Chondrocyte (in vitro differentiated cells): ENCODE data around the gene PRKAA2. TPM values are rescaled to one million over a fixed set of nuclear protein-coding genes. Genes with fewer than 3 reads are reported as not detected.

ENCODE experiments used
- DNase-seq: peaks from one replicate; pipeline ENCODE4 v3.0.0; 2021; ENCODE audit warnings: mixed read lengths, low spot score
- H3K27ac Mint-ChIP-seq: one replicate; pipeline ENCODE4 v1.8.0; 2021; ENCODE audit warnings: mild to moderate bottlenecking, moderate library complexity, mixed read lengths; ENCODE audit not compliant: unreplicated experiment
- H3K27me3 Mint-ChIP-seq: 2 replicates; pipeline ENCODE4 v1.8.0; 2021; ENCODE audit warnings: low read depth, mixed read lengths
- H3K36me3 Mint-ChIP-seq: 2 replicates; pipeline ENCODE4 v1.8.0; 2021; ENCODE audit warnings: low read depth, mixed read lengths
- H3K4me1 Mint-ChIP-seq: 2 replicates; pipeline ENCODE4 v1.8.0; 2021; ENCODE audit warnings: low read depth, mild to moderate bottlenecking, mixed read lengths
- H3K4me3 Mint-ChIP-seq: one replicate; pipeline ENCODE4 v1.8.0; 2021; ENCODE audit warnings: mild to moderate bottlenecking, moderate library complexity, mixed read lengths; ENCODE audit not compliant: unreplicated experiment
- H3K9me3 Mint-ChIP-seq: 2 replicates; pipeline ENCODE4 v1.8.0; 2021; ENCODE audit warnings: low read depth, mixed read lengths
- CTCF ChIP-seq: fragments of 200-600 bp; sonication (generic); IDR thresholded peaks from 2 replicates; pipeline ENCODE4 v1.5.0; 2021; ENCODE audit warnings: antibody characterized with exemption, mild to moderate bottlenecking, moderate library complexity
- total RNA-seq: library from RNA; stranded (reverse); gene quantifications from 3 replicates; pipeline ENCODE4 v1.2.1, GENCODE V29; 2021

The PRKAA2 gene
- total RNA-seq, 1 donor from 2014 or later, result 3.4 TPM

DNA sequence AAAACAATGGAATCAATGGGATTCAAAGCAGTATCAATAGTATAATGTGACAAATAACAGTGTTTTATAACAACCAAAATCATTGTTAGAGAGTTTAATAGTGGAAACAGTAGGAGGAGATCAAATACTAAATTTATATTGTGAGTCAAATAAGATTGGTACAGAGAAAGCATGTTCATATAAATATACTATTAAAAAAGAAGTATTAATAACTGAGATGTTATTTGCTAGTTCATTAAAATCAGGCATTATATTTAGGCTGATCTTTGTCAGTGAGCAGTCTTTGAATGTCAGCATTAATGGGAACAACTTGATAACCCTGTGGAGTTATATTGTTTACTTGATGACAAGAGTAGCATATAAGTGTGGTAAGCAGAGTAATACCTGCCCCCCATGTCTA is 30.6 kb downstream of the PRKAA2 start:
- no peak for TF ChIP-seq CTCF
- Mint-ChIP-seq H3K4me1 (no peaks in the 10 kb centered on the region), H3K27ac (no peak overlapping the region), H3K36me3 (no peaks in the 10 kb centered on the region), H3K4me3 (no peak overlapping the region), H3K9me3 (no peaks in the 10 kb centered on the region), H3K27me3 (no peaks in the 10 kb centered on the region)
- DNase-seq, result no peak

GRCh38 chr1:56676571-56677035 is 31.5 kb downstream of the PRKAA2 start:
- H3K4me3 Mint-ChIP-seq, result no peak overlapping the region
- no peak for DNase-seq
- H3K27me3 Mint-ChIP-seq, result no peaks in the 10 kb centered on the region
- no peaks in the 10 kb centered on the region for H3K4me1 Mint-ChIP-seq
- no peaks in the 10 kb centered on the region for H3K36me3 Mint-ChIP-seq
- no peak overlapping the region for H3K27ac Mint-ChIP-seq
- H3K9me3 Mint-ChIP-seq, result no peaks in the 10 kb centered on the region
- no peak for TF ChIP-seq CTCF

GRCh38 chr1:56683569-56683968 is 38.5 kb downstream of the PRKAA2 start:
- no peaks in the 10 kb centered on the region for H3K9me3 Mint-ChIP-seq
- H3K4me3 Mint-ChIP-seq, result no peak overlapping the region
- no peaks in the 10 kb centered on the region for H3K36me3 Mint-ChIP-seq
- peaks cover 7% of the 10 kb centered on the region for H3K4me1 Mint-ChIP-seq
- TF ChIP-seq CTCF, result no peak
- DNase-seq, result no peak
- H3K27ac Mint-ChIP-seq, result no peak overlapping the region
- H3K27me3 Mint-ChIP-seq, result no peaks in the 10 kb centered on the region

DNA sequence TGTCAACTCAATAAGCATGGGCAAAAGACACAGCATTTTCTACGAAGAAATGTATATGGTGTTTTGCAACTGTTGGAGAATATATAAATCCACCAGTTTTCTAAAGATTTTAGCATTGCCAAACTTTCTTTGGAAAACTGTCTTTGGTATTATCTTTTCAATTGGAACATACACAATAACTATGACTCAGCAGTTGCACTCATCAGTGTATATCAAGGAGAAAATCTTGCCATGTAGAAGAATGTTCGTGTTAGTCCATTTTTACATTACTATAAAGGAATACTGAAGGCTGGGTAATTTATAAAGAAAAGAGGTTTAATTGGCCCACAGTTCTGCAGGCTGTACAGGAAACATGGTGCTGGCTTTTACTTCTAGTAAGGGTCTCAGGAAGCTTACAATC is 41.1 kb downstream of the PRKAA2 start:
- Mint-ChIP-seq H3K9me3 (no peaks in the 10 kb centered on the region), H3K4me3 (no peak overlapping the region), H3K36me3 (no peaks in the 10 kb centered on the region), H3K27me3 (no peaks in the 10 kb centered on the region), H3K4me1 (peaks cover 10% of the 10 kb centered on the region), H3K27ac (no peak overlapping the region)
- TF ChIP-seq CTCF, result no peak
- DNase-seq, result no peak

DNA sequence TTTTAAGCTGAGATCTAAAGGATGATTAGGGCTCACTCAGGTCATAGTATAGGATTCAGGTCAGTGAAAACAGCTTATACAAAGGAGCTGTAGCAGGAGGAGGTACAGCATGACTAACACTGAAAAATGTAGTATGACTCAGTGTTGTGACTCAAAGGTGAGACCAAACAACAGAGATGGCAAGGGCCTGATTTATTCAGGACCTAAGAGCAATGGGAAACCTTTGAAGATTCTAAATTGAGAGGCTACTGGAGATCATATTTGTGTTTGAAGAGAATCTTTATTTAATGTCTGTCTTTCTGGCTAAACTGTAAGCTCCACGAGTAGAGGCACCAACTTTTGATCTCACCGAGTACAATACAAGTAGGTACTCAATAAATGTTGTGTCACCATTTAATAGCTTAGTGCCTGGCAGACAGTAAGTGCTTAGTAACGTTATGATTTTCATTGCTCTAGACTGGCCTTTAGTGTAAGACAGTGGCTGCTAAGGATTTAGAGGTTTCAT is 43.5 kb downstream of the PRKAA2 start:
- Mint-ChIP-seq H3K4me3 (no peak overlapping the region), H3K27ac (no peak overlapping the region), H3K27me3 (no peaks in the 10 kb centered on the region), H3K36me3 (no peaks in the 10 kb centered on the region), H3K9me3 (no peaks in the 10 kb centered on the region), H3K4me1 (peaks cover 10% of the 10 kb centered on the region)
- DNase-seq, result no peak
- TF ChIP-seq CTCF, result no peak
